K562 (cell line): ENCODE results near the gene CSNK1D. TPM values are rescaled to one million over a fixed set of nuclear protein-coding genes. Genes with fewer than 3 reads are reported as not detected.

ENCODE experiments used
- CGGBP1 ChIP-seq: fragments of 250-450 bp; sonication (Bioruptor Pico); IDR thresholded peaks from 2 replicates; pipeline ENCODE4 v1.9.0; 2021; ENCODE audit warnings: mild to moderate bottlenecking
- CREM ChIP-seq: IDR thresholded peaks from 2 replicates; pipeline ENCODE4 v1.6.1; 2014; ENCODE audit warnings: antibody characterized with exemption, low read depth
- ETS2 ChIP-seq: IDR thresholded peaks from 2 replicates; pipeline ENCODE4 v1.6.1; 2016; ENCODE audit warnings: borderline replicate concordance, missing genetic modification characterization, mild to moderate bottlenecking, moderate library complexity, missing compliant biosample characterization; ENCODE audit not compliant: poor library complexity, severe bottlenecking
- NR2C1 ChIP-seq, 2 experiments: fragments of 450-650 bp; IDR thresholded peaks; 2 replicates each; pipeline ENCODE4 v1.6.1; 2017; ENCODE audit warnings: mild to moderate bottlenecking in 2 of 2, antibody characterized with exemption in 1 of 2, inconsistent platforms in 1 of 2, missing compliant biosample characterization in 1 of 2, missing genetic modification characterization in 1 of 2
- POLR2A ChIP-seq: fragments of 450-650 bp; conservative IDR thresholded peaks from 2 replicates; pipeline ENCODE4 v1.6.1; 2016
- PRDM10 ChIP-seq: fragments of 450-650 bp; IDR thresholded peaks from 2 replicates; pipeline ENCODE4 v1.6.1; 2018; ENCODE audit not compliant: partially characterized antibody
- PTRF ChIP-seq: fragments of 450-650 bp; IDR thresholded peaks from 2 replicates; pipeline ENCODE4 v1.6.1; 2016; ENCODE audit warnings: mild to moderate bottlenecking, missing genetic modification characterization, missing compliant biosample characterization
- TBL1XR1 ChIP-seq, 2 experiments: IDR thresholded peaks; 2 replicates each; pipeline ENCODE4 v1.6.1; 2012; ENCODE audit warnings: improper control_type of control experiment in 2 of 2, low read length in 2 of 2, mild to moderate bottlenecking in 1 of 2
- VEZF1 ChIP-seq: fragments of 200-800 bp; sonication (Bioruptor generic); IDR thresholded peaks from 2 replicates; pipeline ENCODE4 v1.6.1; 2017; ENCODE audit warnings: missing genetic modification characterization, missing compliant biosample characterization
- ZBTB11 ChIP-seq, 3 experiments: fragments of 200-800 bp in 1 of 3; fragments of 250-450 bp in 1 of 3; fragments of 450-650 bp in 1 of 3; sonication (Bioruptor Pico) in 1 of 3; sonication (Bioruptor generic) in 1 of 3; formaldehyde crosslinking in 1 of 3; IDR thresholded peaks; 2 replicates each; pipeline versions ENCODE4 v1.6.1 to v1.8.0; 2016 to 2022; ENCODE audit warnings: mild to moderate bottlenecking in 2 of 3, missing genetic modification characterization in 2 of 3, missing compliant biosample characterization in 1 of 3, moderate library complexity in 1 of 3
- ZNF324 ChIP-seq: fragments of 250-450 bp; sonication (Bioruptor Pico); IDR thresholded peaks from 2 replicates; pipeline ENCODE4 v1.4.0; 2020; ENCODE audit warnings: mild to moderate bottlenecking
- ZNF395 ChIP-seq: fragments of 200-800 bp; sonication (Bioruptor generic); IDR thresholded peaks from 2 replicates; pipeline ENCODE4 v1.6.1; 2017; ENCODE audit warnings: missing genetic modification characterization, missing compliant biosample characterization
- ZNF778 ChIP-seq: fragments of 450-650 bp; formaldehyde crosslinking; IDR thresholded peaks from 2 replicates; pipeline ENCODE4 v1.4.0; 2020; ENCODE audit warnings: mild to moderate bottlenecking, moderate library complexity
- polyA plus RNA-seq, 8 experiments: library from polyadenylated mRNA; depleted of rRNA in 4 of 8; stranded (reverse) in 5 of 8; unstranded in 3 of 8; fragments of >200 nt; fragmentation: Nextera tagmentation in 2 of 8; fragmentation: Illumina TruSeq in 1 of 8; extraction: Ambion mirVana in 2 of 8; extraction: Trizol in 1 of 8; gene quantifications; 2 replicates each; pipeline versions ENCODE4 v1.2.1 to v1.2.3, GENCODE V29; 2011 to 2014; ENCODE audit warnings: inconsistent platforms in 1 of 8, missing spikeins in 1 of 8
- total RNA-seq, 7 experiments: library from RNA; depleted of rRNA in 6 of 7; stranded (reverse); fragments of >200 nt in 6 of 7; fragmentation: Illumina TruSeq in 2 of 7; extraction: Trizol in 2 of 7; gene quantifications; 2 replicates each; pipeline versions ENCODE4 v1.2.1 to v1.2.3, GENCODE V29; 2011 to 2021; ENCODE audit warnings: low replicate concordance in 1 of 7

CSNK1D gene
- total and polyA plus RNA-seq, 9 of the 15 experiments (the other 6 are each of a cell fraction or from before 2014, with no cell fraction given): 6.5 to 133 (median 41.3) TPM

- peak; percentile 14 for TF ChIP-seq PRDM10
- no peak for TF ChIP-seq ZNF324 (CRISPR knock-in tag)
- TF ChIP-seq ZNF778 (CRISPR knock-in tag): no peak
- peak in 1 of 2 experiments; percentile 71; a peak in 1 of 4 replicates for TF ChIP-seq TBL1XR1 (IDR thresholded peaks at IDR 0.05; ENCODE audit: low read length in 2 of 2)
- TF ChIP-seq PTRF: no peak
- TF ChIP-seq CGGBP1: no peak
- TF ChIP-seq ZBTB11 (CRISPR knock-in tag; IDR thresholded peaks at IDR 0.05): peak in 1 of 3 experiments; percentile 50; a peak in 2 of 6 replicates
- TF ChIP-seq ETS2 (tag): no peak
- peak; percentile 81 for TF ChIP-seq CREM
- no peak for TF ChIP-seq VEZF1 (CRISPR knock-in tag)
- TF ChIP-seq ZNF395 (CRISPR knock-in tag): peak; percentile 67; the same call in 1 of the 2 replicates
- TF ChIP-seq POLR2A: peak; percentile 65
- no peak for TF ChIP-seq NR2C1 (IDR thresholded peaks at IDR 0.05)
- TF ChIP-seq NR2C1 (tag; IDR thresholded peaks at IDR 0.05): no peak
Measured at GRCh38 chr17:82200743-82201497, 72.6 kb downstream of the CSNK1D start (continued).
